Measurements from ENCODE around the gene TRAPPC3.

The TRAPPC3 gene

DNA sequence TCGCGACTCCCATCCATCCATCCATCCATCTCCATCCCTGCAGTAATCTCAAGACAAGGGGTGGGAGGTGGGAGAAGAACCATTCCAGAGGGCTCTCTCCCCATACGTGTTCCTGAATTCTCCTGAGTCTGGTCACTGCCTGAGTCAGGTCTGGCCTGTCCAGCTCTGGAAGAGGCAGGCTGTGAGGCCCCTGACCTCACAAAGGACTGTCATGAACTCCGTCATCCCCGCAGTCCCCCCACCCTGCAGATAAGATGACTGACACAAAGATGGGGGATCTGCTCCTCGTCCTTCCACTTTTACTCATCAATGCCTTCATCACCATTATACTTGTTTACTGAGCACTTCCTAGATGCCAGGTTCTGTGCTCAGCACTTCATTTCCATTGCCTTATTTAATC is 5.0 kb upstream of the TRAPPC3 start:
- no peak for DNase-seq (ENCODE audit: low read depth in 3 of 3)

DNA sequence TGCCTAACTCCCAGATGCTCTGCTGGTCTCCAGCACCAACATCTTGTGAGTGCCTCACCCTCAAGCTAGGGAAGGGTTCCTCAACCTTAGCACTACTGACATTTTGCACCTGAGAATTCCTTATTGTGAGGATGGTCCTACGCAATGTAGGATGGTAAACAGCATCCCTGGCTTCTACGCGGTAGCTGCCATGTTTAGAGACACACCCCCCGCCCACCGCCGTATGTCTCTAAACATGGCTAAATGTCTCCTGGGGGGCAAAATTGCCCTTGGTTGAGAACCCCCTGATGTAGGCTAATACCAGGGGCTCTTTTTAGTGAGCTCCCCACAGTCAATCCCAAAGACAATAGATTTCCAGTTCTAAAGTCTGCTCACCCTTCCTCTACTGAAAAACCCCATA is 4.2 kb upstream of the TRAPPC3 start:
- no peak for DNase-seq (ENCODE audit: low read depth in 3 of 3)

DNA sequence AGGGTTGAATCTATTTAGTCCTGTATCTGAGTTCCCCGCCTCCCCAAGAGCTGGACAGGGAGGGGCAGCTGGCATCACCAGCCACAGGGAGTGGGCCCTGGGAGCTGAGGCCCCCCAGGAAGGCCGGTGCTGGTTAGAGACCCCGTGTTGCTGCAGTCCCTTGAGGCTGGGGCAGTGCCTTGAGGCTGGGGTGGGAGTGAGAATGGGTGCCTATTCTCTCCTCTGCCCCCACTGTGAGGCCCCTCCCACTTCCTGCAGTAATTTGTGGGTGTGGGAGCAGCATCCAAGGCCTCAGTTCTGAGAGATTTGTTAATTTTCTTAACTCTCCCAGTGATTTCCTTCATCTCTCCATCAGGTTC is 2.5 kb upstream of the TRAPPC3 start:
- DNase-seq (ENCODE audit: low read depth in 3 of 3), result peak in 1 of 3 experiments; percentile 45

DNA sequence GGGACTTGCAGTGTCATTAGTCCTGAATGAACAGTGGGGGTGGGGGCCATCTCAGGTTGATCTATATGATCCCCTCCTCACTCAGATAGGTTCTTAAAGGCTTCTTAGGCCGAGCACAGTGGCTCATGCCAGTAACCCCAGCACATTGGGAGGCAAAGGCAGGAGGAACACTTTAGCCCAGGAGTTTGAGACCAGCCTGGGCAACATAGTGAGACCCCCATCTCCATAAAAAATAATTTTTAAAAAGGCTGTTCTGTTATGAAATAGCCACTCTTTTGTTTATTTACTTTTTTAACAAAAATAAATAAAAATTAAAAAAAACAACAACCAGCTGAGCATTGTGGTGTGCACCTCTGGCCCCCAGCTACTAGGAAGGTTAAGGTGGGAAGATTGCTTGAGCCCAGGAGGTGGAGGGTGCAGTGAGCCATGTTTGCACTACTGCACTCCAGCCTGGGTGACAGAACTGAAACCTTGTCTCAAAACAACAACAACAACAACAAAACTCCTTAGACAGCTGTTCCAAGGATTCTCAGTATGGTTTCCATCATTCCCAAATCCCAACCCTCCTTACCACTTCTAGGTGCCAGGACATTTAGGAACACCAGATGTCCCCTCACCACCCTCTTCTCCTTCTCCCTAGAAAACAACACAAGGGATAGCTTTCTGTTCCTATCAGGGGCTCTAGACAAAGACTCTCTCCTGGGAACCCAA is 2.0 kb upstream of the TRAPPC3 start:
- DNase-seq (ENCODE audit: low read depth in 3 of 3), result no peak

DNA sequence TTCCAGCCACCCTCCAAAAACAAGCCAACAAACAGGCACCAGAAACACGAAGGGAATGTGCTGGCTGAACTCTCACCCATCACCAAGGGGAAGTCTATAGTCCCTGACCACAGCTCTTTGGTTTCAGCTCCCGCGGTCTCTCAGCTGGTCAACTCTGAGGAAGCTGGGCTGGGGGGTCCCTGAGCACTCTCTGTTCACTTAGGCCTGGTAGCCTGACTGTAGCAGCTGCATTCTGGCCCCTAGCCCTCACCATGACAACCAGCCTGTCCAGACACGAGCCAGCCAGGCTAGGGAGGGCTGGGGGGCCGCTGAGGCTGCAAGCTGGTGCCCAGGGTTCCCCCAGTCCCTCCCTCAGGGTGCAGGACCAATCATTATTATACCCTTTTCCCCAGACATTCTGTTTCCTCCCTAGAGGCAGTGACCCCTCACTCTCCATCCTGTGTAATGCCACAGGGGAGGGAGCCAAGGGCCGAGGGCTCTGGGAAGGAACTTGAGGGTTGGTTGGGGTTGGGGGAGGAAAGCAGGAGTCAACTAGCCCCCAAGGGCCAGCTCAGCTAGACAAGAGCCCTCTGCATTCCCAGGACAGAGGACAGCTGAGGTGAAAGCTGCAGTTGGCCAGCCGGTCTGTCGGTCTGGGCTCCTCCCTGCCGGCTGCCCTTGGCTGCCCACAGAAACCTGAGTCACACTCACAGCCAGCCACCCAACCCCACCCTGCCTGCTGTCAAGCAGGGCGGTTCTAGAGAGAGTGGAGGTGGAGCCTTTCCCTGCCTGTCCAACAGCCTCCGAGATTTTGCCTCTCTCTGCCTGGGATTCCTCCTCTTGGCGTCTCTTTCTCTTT is 1.2 kb upstream of the TRAPPC3 start:
- peak in 2 of 3 experiments; percentile 41 to 59 for DNase-seq (ENCODE audit: low read depth in 3 of 3)

DNA sequence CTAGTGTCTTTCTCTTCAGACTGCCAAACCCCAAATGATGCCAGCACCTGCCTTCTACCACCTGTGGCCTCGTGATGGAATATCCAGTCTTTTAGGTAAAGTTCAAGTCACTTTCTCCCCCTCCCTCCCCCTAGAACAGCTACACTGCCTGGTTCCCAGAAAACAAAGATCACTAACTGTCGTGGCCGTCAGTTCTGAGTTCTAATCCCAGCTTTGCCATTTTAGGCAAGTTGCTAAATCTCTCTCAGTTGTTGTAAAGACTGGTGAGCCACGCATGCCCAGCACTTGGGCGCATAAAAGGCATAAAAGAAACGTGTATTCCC is 648 bp upstream of the TRAPPC3 start:
- no peak for DNase-seq (ENCODE audit: low read depth in 3 of 3)

DNA sequence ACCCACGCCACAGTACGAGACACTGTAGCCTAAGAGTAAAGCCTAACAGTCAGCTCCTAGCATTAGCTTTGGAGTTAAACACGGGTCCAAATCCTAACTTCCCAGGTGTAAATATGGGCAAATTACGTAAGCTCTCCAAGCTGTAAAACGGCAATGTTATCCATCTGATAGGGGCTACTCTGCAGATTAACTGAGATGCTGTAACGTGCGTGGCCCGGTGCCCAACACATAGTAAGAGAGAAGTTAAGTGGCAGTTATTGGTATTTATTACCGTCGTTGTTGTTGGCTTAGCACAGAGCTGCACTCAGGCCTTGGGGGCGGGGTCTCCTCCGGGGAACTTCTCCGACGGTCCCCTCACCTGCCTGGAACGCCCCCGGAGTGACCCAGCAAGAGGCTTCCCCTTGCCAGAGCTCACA is 457 bp downstream of the TRAPPC3 start:
- DNase-seq (ENCODE audit: low read depth in 3 of 3), result no peak

DNA sequence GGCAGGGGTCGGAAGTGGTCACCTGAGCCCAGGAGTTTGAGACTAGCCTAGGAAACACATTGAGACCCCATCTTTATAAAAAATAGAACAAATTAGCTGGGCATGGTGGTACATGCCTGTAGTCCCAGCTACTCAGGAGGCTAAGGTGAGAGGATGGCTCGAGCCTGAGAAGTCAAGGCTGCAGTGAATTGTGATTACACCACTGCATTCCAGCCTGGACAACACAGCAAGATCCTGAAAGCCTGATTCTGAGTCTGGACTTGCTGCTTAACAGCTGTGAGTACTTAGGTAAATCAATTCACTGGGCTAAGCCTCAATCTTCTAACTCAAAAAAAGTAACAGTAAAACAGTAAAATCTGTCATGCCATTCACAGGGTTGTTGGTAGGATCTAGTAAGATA is 4.9 kb downstream of the TRAPPC3 start:
- no peak for DNase-seq (ENCODE audit: low read depth in 3 of 3)

DNA sequence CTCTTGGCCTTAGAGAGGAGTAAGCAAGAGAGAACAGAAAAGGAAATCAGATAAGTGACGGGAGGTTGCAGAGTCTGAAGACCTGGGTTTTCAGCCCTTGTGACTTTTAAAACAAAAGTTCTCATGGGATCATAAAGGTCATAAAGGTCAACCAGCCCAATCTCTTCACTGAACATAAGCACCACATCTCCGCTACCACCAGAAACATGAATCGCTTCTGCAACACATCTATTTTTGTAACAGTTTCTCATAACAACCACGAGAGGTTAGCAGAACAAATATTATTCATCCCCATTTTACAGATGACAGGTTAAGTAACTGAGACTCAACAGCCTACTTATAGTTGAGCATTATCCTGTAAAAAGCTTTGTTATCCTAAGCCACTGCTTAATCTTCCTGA is 5.9 kb downstream of the TRAPPC3 start:
- no peak for DNase-seq (ENCODE audit: low read depth in 3 of 3)

DNA sequence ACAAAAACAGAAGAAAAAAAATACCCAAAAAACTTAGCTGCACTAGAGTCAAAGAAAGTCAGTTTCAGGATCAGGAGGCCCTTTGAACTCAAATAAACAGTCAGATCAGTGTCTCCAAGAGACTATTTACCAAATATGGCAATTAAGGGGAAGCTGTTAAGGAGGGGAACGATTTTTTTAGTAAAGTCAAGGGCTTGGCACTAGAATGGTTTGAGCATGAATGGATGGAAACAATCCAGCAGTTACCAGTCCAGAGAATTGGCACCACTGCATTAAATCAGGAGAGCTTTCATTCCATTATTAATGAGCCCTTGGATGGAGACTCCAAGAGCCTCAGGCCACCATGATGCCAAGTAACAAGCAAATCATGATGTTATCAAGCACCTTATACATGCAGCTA is 7.2 kb downstream of the TRAPPC3 start:
- DNase-seq (ENCODE audit: low read depth in 3 of 3), result no peak

DNA sequence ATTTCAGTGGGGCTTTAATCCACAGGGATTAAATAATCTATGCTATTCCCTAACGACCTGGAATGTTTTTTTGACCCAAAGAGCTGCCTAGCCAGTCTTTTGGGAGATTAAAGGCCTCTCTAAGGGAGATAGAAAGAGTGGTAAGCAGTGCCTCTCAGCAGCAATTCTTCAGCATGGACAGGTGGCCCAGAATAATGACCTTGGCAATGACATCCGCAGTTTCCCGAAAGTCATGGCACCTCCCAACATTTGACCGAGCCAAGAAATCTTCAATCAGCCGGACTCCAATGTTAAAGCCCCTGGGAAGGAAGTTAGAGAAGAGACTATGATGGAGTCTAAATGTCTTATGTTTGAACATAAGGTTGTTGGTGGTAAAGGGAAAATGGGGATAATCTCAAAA is 9.8 kb downstream of the TRAPPC3 start:
- no peak for DNase-seq (ENCODE audit: low read depth in 3 of 3)

DNA sequence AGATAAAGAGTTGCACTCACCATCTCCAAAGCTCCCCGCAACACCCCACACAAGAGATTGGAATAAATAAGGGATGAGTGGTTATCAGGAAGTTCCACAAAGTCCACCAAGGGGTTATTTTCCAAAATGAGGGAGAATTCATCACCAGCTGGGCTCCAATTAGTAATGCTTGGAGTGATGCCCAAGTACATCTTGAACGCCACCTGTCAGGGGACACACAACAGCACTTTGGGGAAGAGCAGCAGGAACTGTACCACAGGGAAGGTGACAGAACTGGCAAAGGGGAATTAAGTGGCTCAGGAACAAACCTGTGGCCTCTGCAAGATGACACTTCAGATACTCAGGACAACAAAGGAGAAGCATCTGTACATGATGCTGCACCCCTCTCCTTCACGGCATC is 11.5 kb downstream of the TRAPPC3 start:
- no peak for DNase-seq (ENCODE audit: low read depth in 3 of 3)

DNA sequence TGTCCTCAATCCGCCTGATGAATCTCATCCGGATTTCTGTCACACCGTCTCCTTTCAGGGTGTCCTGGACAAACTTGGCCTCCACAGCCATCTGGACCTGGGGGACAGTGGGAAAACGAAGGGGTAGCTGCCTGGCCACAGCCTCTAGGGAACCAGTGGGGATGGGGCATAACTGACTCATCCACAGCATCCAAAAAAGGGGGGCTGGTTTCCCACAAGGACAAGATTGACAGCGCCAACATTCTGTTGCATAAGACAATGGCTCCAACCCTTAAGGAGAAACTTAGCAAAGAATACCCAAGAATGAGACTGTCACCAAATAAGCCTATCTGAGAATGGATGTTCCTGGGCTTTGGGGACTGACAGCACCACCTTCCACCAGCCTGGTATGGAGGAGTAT is 12.1 kb downstream of the TRAPPC3 start:
- no peak for DNase-seq (ENCODE audit: low read depth in 3 of 3)

DNA sequence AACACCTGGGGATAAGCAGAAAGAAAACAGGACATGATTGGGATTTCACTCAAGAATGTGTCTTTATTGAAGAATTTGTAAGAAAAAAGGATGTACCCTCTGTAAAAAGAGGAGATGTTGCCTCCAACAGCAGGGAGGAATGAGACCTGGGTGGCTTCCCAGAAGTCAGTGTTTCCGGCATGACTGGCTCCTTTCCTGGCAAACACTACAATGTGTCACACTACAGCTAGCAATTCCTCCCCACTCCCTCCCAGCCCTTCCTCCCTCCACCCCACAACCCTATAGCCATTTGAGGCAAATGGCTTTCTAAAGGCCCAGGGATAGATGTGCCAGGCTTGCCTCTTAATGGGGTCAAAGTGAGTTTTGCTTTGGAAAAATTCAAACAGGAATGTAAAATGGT is 12.8 kb downstream of the TRAPPC3 start:
- no peak for DNase-seq (ENCODE audit: low read depth in 3 of 3)

DNA sequence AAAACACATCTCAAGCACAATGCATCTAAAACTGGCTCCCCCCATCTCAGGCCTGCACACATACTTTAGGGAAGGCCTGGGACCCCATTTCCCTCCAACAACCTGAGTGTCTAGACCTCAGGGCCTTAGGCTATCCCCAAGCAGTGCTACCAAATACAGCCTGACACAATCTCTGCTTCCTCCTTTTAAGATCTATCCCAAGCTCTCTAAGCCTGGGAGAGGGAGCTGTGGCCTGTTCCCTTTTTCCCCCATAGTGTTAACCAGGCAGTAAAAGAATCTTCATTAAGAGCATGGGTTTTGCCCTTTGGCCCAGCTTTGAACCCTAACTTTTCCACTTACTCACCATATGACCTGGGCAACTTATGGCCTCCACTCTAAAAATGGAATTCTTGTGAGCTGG is 13.5 kb downstream of the TRAPPC3 start:
- DNase-seq (ENCODE audit: low read depth in 3 of 3), result no peak

DNA sequence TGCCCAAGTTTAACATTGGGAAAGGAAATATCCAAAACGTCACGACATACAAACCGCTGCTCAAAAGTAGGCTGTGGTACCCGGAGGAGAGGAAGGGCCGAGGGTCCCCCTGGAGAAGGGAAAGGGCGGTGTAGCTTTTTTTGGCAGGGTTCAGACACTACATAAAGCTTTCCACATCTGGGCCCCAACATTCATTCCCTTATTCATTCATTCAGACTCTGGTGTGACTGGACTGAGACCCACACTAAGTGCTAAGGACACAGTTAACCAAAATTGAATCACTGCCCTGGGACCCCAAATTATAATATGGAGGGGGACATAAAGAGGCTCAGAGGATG is 14.0 kb downstream of the TRAPPC3 start:
- DNase-seq (ENCODE audit: low read depth in 3 of 3), result no peak

DNA sequence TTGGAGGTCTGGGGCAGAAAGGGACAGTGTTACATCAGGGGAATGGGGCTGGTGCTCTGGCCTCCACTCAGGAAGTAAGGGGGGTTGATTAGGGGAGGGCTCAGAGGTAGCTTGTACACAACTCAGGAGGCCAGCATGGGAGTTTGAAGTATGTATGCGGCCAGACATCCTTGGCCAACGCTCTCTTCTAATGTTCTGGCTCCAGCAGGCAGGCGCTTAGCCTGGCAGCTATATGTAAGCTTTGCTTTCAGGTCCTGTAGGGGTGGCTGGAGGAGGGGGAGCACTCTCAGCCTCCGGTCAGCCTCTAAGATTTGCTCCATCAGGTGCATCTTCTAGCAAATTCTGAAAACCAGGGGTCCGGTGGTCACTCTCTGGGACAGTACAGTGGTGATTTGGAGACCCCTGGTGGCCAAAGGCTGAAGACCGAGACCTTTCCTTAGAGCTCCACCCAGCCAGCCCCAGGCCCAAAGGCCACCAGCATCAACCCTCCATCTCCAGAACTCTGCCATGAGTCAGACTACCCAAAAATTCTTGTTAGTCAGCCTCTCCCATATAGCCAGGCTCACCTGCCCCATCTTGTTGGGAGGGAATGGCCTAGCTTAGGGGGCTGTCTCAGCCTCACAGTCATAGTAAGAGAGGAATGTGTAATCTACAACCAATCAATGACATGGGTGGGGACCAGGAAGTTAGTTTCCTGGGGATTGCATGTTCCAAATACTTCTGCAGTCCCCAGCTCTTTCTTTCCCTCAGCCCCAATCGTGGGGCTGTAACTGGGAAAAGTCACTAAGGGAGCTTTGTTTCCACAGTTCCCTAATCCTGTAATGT is 14.6 kb downstream of the TRAPPC3 start:
- DNase-seq (ENCODE audit: low read depth in 3 of 3), result no peak

DNA sequence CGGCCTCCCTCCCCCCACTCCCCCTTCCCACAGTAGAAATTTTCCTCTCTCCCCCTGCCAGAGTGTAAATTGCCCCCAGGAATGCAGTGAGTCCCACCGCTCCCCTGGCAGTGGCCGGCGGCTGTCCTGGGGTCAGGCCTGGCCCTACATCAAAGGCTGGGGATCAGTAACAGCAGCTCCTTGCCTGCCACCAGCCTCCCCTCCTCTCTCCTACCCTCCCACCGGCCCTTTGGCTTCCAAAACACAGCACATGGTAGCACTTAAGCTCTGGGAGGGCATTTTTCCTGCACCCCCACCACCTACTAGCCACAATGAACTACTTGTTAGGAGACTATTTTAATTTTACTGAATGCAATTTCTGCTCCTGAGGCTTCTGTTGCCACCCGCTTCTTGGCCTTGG is 15.3 kb downstream of the TRAPPC3 start:
- no peak for DNase-seq (ENCODE audit: low read depth in 3 of 3)

DNA sequence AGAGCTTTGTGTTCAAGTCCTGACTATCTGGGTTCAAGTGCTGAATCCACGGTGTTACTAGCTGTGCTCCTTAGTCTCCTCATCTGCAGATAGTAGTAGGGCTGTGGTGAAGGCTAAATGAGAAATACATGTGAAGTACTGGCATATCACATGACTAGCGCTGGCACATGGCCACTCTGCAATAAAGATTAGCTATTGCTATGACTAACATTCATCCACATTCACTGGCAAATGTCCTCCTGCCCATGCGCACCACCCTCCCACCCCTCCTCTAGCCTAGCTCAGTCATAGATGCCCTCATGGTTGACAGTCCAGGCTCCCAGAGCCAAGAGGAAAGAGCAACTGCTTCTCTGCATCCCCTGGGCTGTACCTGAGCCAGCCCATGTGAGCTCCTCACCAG is 15.8 kb downstream of the TRAPPC3 start:
- DNase-seq (ENCODE audit: low read depth in 3 of 3), result no peak

DNA sequence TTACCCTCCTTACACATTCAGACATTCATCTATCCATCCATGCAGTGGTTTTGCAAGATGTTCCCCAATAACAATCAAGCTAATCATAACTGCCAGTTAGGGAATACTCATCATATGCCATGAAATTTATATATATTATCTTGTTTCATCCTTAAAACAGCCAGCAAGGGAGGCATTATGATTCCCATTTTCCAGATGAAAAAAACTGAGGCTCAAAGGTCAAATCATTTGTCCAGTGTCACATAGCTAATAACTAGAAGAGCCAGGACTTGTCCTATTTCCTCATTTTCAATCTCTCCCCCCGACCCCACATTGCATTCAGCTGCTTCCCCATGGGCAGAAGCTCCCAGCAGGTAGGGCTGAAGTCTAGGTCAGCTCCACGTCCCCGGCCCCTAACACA is 17.3 kb downstream of the TRAPPC3 start:
- no peak for DNase-seq (ENCODE audit: low read depth in 3 of 3)

DNA sequence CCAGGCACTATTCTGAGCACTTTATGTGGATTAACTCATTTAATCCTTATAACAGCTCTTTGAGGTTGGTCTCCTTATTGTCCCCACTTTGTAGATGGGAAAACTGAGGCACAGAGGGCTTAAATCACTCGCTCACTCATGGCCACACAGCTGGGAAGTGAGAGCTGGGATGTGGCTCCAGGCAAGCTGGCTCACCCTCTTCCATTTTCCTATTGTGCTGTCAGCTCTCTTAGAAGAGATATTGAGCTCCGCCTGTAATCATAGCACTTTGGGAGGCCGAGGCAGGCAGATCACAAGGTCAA is 20.4 kb downstream of the TRAPPC3 start:
- DNase-seq (ENCODE audit: low read depth in 3 of 3), result no peak

DNA sequence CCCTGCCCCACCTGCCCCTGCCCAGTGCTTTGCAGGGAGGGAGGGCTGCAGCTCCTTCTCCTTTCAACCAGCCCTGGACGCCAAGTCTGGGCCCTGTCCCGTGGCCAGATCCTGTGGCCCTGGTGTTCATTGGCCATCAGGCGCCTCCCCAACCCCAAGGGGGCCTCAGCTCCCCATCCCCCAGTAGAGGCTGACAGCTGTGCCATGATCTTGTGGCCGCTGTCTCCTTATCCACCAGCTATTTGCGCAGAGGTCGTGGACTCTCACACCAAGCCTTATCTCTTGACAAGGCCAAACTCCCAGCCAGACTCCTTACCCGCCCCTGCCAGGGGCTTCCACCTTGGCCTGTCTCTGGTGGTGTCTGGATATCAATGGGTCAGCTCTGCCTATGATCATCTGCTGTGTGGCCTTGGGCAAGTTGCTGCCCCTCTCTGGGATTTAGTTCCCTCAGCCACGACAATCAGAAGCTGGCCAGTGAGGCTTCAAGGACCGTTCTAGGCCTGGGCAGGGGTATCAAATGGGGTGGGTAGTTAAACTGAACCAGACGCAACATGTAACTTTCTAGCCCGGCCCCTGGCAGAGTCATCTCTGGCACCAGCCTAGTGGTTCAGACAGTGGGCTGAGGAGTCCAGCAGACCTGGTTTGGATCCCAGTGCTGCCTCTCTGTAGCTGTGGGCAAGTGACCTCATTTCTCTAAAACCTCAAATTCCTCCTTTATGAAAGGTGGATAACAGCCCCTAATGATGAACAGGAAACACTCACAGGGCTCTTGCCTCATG is 21.0 kb downstream of the TRAPPC3 start:
- no peak for DNase-seq (ENCODE audit: low read depth in 3 of 3)

Data from stimulated activated CD4-positive, alpha-beta T cell treated with anti-CD3 and anti-CD28 coated beads, TNF-alpha, amount 100 ng/mL, for 4 hours (primary cell).